Common myeloid progenitor, CD34-positive (primary cell): ENCODE data around the gene PNCK.

Experiments used
- CTCF ChIA-PET: fragments of 350-600 bp; sonication (Branson Sonifier 250); formaldehyde crosslinking; loops from one replicate; lab custom pipeline; 2021; ENCODE audit warnings: antibody characterized with exemption; lab: Charles Lee
- POLR2A ChIA-PET: fragments of 350-600 bp; sonication (Branson Sonifier 250); formaldehyde crosslinking; loops from one replicate; lab custom pipeline; 2021; ENCODE audit warnings: antibody characterized with exemption; lab: Charles Lee
- DNase-seq, 3 donors: peaks; one replicate each; pipeline versions ENCODE4 v3.0.0 to v3.0.0-alpha.2; 2013
- H3K27ac ChIP-seq, 2 experiments: 1 replicate in 1 of 2; 2 replicates in 1 of 2; pipeline ENCODE4 v1.7.0; 2013; ENCODE audit warnings: inconsistent platforms in 2 of 2, low read length in 2 of 2, mild to moderate bottlenecking in 2 of 2, low read depth in 1 of 2, moderate library complexity in 1 of 2; ENCODE audit not compliant: severe bottlenecking in 2 of 2, insufficient read depth in 1 of 2, poor library complexity in 1 of 2
- H3K27me3 ChIP-seq, 5 experiments: replicated peaks in 2 of 5; 1 replicate in 3 of 5; 2 replicates in 2 of 5; pipeline versions ENCODE4 v1.6.1 to v1.7.0; 2013; ENCODE audit warnings: low read length in 4 of 5, mild to moderate bottlenecking in 2 of 5, moderate library complexity in 2 of 5, inconsistent platforms in 1 of 5; ENCODE audit not compliant: insufficient read depth in 5 of 5, control insufficient read depth in 4 of 5
- H3K36me3 ChIP-seq, 4 experiments: 1 replicate in 2 of 4; 2 replicates in 2 of 4; pipeline versions ENCODE4 v1.6.1 to v1.7.0; 2013; ENCODE audit warnings: low read length in 3 of 4, control low read depth in 1 of 4, mild to moderate bottlenecking in 1 of 4; ENCODE audit not compliant: control insufficient read depth in 4 of 4, insufficient read depth in 4 of 4
- H3K4me1 ChIP-seq, 4 experiments: 1 replicate in 3 of 4; 2 replicates in 1 of 4; pipeline versions ENCODE4 v1.6.1 to v1.7.1; 2013; ENCODE audit warnings: low read length in 3 of 4, mild to moderate bottlenecking in 3 of 4, control low read depth in 1 of 4, inconsistent platforms in 1 of 4, moderate library complexity in 1 of 4; ENCODE audit not compliant: control insufficient read depth in 4 of 4, insufficient read depth in 4 of 4; ENCODE audit errors: control extremely low read depth in 1 of 4
- H3K4me3 ChIP-seq, 7 experiments: 1 replicate in 4 of 7; 2 replicates in 3 of 7; pipeline versions ENCODE4 v1.5.1 to v1.7.0; 2013; ENCODE audit warnings: mild to moderate bottlenecking in 7 of 7, low read length in 6 of 7, moderate library complexity in 6 of 7, inconsistent platforms in 2 of 7, low read depth in 2 of 7, control low read depth in 1 of 7; ENCODE audit not compliant: insufficient read depth in 4 of 7, control insufficient read depth in 1 of 7; ENCODE audit errors: extremely low read depth in 1 of 7
- H3K9me3 ChIP-seq, 5 experiments: 1 replicate in 4 of 5; 2 replicates in 1 of 5; pipeline versions ENCODE4 v1.6.1 to v1.7.1; 2013; ENCODE audit warnings: low read length in 4 of 5, mild to moderate bottlenecking in 2 of 5, inconsistent platforms in 1 of 5, low read depth in 1 of 5, moderate library complexity in 1 of 5; ENCODE audit not compliant: control insufficient read depth in 4 of 5, insufficient read depth in 2 of 5; ENCODE audit errors: control extremely low read depth in 1 of 5
- WGBS: methylation state at CpG from one replicate; pipeline ENCODE4 v1.1.5; 2013; ENCODE audit not compliant: insufficient coverage; 5-methylcytosine and 5-hydroxymethylcytosine counted together

PNCK gene

GRCh38 chrX:153649178-153649914 lies 24.3 kb downstream of the PNCK start:
- peaks cover 0 to 7% (median 0%) of the 10 kb centered on the region in 4 experiments for H3K4me1 ChIP-seq
- POLR2A ChIA-PET: no interaction called here
- peaks cover 0 to 8% (median 0%) of the 10 kb centered on the region in 5 experiments for H3K9me3 ChIP-seq
- H3K36me3 ChIP-seq: no peaks in the 10 kb centered on the region
- no peak overlapping the region for H3K27ac ChIP-seq
- H3K27me3 ChIP-seq: peaks cover 0 to 52% (median 21%) of the 10 kb centered on the region in 5 experiments
- peak; percentile 33 to 54 (median 39) for DNase-seq
- WGBS: 84% methylated on average over 25 of the region's 26 CpGs
- CTCF ChIA-PET: interaction anchor here (1.1 to 3.5 kb wide), 8 partner anchors 9 to 110 kb away, joined by 3 to 16 read pairs (median 4); no protein-coding TSS in a partner anchor
- H3K4me3 ChIP-seq: no peak overlapping the region

GRCh38 chrX:153648358-153649177 lies 25.0 kb downstream of the PNCK start:
- 82% methylated on average over 15 of the region's 17 CpGs for WGBS
- no peak overlapping the region for H3K27ac ChIP-seq

GRCh38 chrX:153647461-153648357 lies 25.9 kb downstream of the PNCK start:
- Histone ChIP-seq H3K36me3 (no peaks in the 10 kb centered on the region), H3K27me3 (peaks cover 0 to 65% (median 24%) of the 10 kb centered on the region in 5 experiments), H3K4me3 (no peak overlapping the region), H3K27ac (no peak overlapping the region), H3K4me1 (peaks cover 0 to 13% (median 5%) of the 10 kb centered on the region in 4 experiments), H3K9me3 (peaks cover 0 to 5% (median 0%) of the 10 kb centered on the region in 5 experiments)
- ChIA-PET POLR2A (no interaction called here), CTCF (interaction anchor here (0.8 to 3.5 kb wide), 9 partner anchors 11 to 108 kb away, joined by 3 to 16 read pairs (median 5); no protein-coding TSS in a partner anchor)
- WGBS: 32% methylated on average over 85 of the region's 85 CpGs
- no peak for DNase-seq

More at GRCh38 chrX:153648358-153649177, 25.0 kb downstream of the PNCK start:
- ChIA-PET POLR2A (no interaction called here), CTCF (interaction anchor here (0.5 to 3.5 kb wide), 12 partner anchors 8 to 109 kb away, joined by 3 to 16 read pairs (median 4); no protein-coding TSS in a partner anchor)
- H3K4me3 ChIP-seq: no peak overlapping the region
- peaks cover 0 to 11% (median 3%) of the 10 kb centered on the region in 4 experiments for H3K4me1 ChIP-seq
- H3K9me3 ChIP-seq: peaks cover 0 to 5% (median 0%) of the 10 kb centered on the region in 5 experiments
- H3K36me3 ChIP-seq: no peaks in the 10 kb centered on the region
- peaks cover 0 to 57% (median 20%) of the 10 kb centered on the region in 5 experiments for H3K27me3 ChIP-seq
- DNase-seq: no peak

- CTCF ChIA-PET: interaction anchor here (0.8 to 3.5 kb wide), 10 partner anchors 11 to 107 kb away, joined by 3 to 16 read pairs (median 4); no protein-coding TSS in a partner anchor
- peak within 1 kb of the TSS in 1 of 7 experiments; percentile 36 for H3K4me3 ChIP-seq
- H3K36me3 ChIP-seq: no peaks in the 10 kb centered on the region
- peak in 2 of 3 donors; percentile 17 to 26 for DNase-seq
- peaks cover 0 to 72% (median 24%) of the 10 kb centered on the region in 5 experiments for H3K27me3 ChIP-seq
- WGBS: 31% methylated on average over 38 of the region's 53 CpGs
- peaks cover 0 to 5% (median 0%) of the 10 kb centered on the region in 5 experiments for H3K9me3 ChIP-seq
- peaks cover 0 to 17% (median 5%) of the 10 kb centered on the region in 4 experiments for H3K4me1 ChIP-seq
- POLR2A ChIA-PET: no interaction called here
- no peak within 1 kb of the TSS for H3K27ac ChIP-seq
Observed at GRCh38 chrX:153646620-153647373, 26.8 kb downstream of the PNCK start, which contains the start of gene DUSP9. Gene DUSP9, plus strand, starts transcription at chrX:153647203. Its CDS starts 751 bp downstream, at chrX:153647954.

GRCh38 chrX:153645921-153646488 lies 27.6 kb downstream of the PNCK start:
- H3K27ac ChIP-seq: no peak overlapping the region
- H3K4me3 ChIP-seq: no peak overlapping the region
- POLR2A ChIA-PET: no interaction called here
- no peak for DNase-seq
- 74% methylated on average over 8 of the region's 10 CpGs for WGBS
- CTCF ChIA-PET: interaction anchor here (0.9 to 3.5 kb wide), 9 partner anchors 10 to 106 kb away, joined by 3 to 13 read pairs (median 5); no protein-coding TSS in a partner anchor
- H3K4me1 ChIP-seq: peaks cover 0 to 24% (median 8%) of the 10 kb centered on the region in 4 experiments
- H3K27me3 ChIP-seq: peaks cover 0 to 80% (median 24%) of the 10 kb centered on the region in 5 experiments
- H3K9me3 ChIP-seq: peaks cover 0 to 5% (median 0%) of the 10 kb centered on the region in 5 experiments
- H3K36me3 ChIP-seq: no peaks in the 10 kb centered on the region
